Measurements from ENCODE around the gene SF1. TPM values are rescaled to one million over a fixed set of nuclear protein-coding genes. Genes with fewer than 3 reads are reported as not detected.

SF1 gene
- total RNA-seq, 1 donor from 2014 or later: 277 TPM

DNA sequence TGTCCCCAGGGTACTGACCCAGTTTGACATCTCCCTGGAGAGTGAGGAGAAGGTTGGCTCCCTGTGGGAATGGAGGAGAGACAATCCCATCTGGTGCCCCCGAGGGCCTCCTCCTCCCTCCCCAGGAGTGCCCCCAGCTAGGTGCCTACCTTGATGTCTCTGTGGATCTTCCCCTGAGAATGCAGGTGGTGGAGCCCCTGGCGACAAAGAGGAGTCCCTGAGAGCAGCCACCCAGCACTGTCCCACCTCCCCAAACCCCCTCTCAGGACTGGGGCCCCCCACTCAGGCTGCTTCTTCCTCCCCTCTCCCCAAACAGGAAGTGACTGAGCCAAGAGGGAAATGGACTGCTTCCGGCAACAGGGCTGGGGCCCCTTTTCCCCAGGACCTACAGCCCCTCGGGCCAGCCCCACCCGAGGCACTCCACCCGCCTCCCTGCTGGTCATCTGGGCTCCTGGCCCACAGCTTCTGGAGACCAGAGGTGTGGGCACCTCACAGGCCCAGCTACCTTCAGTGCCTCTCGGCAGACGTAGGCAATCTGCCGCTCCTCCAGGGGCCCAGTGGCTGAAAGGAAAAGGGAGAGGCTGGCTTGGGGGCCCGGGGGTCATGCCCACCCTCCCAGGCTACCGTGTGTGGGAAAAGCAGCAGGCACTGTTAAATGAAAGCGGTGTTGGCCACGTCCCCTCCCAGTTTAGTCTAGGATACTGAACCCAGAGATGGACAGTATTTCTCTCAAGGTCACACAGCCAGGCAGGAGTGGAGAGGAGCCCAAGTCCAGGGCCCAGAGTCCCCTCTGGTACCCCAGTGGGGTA is 23.4 kb upstream of the SF1 start:
- no peak for DNase-seq (ENCODE audit: extremely low read depth, low read depth, low spot score)

DNA sequence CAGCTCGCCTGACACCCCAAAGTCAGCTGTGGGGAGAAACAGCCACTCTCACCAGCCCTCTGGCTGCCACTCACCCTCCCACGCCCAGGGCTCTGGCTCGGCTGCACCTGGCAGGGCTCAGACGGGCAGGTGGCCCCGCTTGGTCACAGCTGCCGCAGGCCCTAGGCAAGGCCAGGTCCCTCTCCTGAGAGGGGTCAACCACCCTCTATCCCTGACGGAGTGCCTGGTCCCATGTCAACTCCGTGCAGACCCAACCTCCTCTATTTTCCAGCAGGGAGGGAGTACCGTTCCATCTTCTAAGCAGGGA is 22.8 kb upstream of the SF1 start:
- DNase-seq (ENCODE audit: extremely low read depth, low read depth, low spot score): no peak

DNA sequence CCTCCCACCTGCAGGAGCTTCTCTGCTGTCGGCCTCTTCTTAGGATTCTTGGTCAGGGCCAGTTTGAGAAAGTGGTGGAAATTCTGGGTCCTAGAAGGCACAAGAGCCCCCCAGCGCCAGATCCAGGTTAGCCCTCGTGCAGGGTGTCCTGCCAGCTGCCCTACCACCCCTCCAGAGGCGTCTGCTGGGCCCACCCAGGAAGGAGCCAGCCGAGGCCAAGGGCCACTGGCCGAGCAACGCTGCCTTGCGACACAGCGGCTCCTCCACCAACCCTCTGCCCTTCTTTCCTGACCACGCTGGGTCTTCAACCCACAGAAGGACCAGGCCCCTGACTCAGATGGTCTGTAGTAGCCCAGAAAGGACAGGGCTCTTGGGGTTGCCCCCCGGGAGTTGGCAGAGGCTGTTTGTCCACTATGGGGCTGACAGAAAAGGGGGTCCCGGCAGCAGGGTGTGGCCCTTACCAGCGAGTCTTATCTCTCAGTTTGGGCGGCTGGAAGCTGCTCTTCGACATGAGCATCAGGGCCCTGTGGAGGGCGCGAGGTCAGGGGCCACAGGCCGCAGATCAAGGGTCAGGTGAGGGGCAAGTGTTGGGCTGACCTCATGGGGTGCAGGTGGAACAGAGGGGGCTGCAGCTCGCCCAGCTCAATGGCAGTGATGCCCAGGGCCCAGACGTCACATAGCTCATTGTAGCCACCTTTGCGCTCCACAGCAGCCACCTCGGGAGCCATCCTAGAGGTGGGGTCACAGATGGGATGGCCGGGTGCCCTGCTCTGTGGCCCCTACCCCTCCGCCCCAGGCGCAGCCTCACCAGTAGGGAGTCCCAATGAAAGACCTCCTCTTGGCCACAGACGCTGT is 22.2 kb upstream of the SF1 start:
- DNase-seq (ENCODE audit: extremely low read depth, low read depth, low spot score): no peak

DNA sequence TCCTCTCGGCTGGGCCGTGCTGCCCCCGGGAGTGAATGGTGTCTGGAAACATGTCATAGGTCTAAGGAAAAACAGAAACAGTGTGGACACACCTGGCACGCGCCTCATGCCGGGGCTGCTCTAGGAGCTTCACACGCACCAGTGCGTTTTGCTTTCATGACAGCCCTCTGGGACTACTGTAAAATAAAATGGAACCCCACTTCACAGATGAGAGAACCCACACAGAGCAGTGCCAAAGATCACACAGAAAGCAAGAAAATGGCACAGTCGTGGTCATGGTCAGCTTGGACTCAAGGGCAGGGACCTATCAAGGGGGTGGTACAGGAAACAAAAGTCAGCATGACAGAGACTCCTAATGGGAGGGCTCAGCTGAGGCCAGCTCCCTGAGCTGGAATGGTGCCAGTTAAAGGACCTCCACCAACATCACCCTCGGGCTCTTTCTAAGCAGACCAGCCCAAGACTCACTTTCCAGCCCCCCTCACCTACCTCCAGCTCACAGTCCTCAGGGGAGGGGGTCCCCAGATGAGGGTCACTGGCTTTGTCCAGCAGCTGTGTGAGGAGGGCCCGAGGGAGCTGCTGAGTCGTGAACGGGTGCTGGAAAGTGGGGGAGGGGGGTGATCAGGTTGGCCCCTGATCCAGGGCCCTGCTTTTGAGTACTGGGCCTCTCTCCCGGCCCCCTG is 21.4 kb upstream of the SF1 start:
- no peak for DNase-seq (ENCODE audit: extremely low read depth, low read depth, low spot score)

DNA sequence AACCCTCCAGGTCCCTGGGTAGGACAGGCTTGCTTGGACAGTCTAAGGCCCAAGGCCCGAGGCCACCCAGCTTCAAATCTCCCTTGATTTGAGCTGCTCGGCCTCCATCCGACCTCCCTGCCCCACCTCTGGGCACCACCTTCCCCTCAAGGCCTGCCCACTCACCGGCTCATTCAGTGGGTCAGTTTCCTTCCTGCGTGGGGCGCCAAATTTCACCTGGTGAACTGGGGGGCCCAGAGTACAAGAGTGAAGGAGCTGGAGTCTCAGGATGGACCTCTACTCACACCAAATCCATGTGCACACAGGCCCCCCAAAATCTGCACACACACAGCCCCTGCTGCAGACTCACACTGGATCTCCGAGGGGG is 20.9 kb upstream of the SF1 start:
- no peak for DNase-seq (ENCODE audit: extremely low read depth, low read depth, low spot score)

GRCh38 chr11:64796757-64797541 is 18.6 kb upstream of the SF1 start:
- DNase-seq (ENCODE audit: extremely low read depth, low read depth, low spot score): no peak

DNA sequence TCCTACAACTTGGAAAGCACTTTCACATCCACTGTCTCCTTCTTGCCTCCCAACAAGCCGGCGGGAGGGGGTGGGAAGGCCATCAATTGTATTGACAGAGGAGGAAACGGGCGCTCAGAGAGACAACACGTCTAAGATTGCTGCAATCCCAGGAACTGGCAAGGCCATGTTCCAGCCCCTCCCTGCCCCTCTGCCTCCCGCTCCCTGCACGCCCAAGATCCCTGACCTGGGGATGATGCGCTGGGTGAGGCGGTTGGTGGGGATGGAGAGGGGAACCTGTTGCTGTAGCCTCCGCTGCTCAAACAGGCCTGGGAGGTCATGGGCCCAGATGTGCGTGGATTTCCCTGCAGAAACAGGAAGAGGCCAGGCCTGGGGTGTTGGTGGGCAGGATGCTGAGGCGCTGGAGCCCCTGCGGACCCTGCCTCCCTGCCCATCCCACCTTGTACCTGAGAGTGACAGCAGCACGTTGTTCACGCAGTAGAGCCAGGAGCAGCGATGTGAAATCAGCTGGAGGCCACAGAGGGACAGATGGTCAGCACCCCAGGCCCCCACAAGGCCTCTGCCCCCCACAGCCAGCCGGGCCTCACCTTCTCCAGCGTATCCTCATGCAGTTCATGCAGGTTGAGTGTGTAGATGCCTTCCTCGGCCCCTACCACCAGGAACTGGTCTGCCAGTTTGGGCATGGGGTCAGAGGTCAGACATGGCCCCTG is 17.9 kb upstream of the SF1 start:
- no peak for DNase-seq (ENCODE audit: extremely low read depth, low read depth, low spot score)

DNA sequence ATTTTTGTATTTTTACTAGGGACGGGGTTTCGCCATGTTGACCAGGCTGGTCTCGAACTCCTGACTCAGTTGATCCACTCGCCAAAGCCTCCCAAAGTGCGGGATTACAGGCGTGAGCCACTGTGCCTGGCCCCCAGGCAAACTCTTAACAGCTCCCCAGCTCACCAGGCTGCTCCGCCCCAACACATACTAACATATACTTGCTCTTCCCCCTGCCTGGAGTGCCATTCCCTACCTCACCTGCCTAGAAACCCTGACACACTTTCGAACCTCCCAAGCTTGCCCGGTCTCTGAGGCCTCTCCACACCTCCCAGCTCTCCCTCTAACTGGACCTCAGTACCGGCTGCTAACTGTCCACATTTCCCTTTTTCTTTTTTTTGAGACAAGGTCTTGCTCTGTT is 16.2 kb upstream of the SF1 start:
- no peak for DNase-seq (ENCODE audit: extremely low read depth, low read depth, low spot score)

GRCh38 chr11:64793271-64794160 is 15.2 kb upstream of the SF1 start:
- DNase-seq (ENCODE audit: extremely low read depth, low read depth, low spot score): no peak

DNA sequence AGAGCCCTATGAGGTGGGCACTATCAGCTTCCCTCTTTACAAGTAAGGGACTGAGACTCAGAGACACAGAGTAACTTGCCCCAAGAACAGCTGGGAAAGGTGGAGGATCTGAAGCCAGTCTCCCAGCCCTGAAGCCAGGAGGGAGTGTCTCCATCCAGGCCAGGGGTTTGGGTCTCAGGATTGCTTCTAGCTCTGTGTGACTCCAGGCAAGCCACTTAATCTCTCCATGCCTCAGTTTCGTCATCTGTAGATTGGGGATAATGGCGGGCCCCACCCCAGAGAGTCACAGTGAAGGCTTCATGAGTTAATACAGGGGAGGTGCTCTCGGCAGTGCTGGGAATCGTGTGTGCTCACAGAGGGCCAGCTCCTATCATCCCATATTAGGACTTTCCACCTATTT is 14.1 kb upstream of the SF1 start:
- DNase-seq (ENCODE audit: extremely low read depth, low read depth, low spot score): no peak

DNA sequence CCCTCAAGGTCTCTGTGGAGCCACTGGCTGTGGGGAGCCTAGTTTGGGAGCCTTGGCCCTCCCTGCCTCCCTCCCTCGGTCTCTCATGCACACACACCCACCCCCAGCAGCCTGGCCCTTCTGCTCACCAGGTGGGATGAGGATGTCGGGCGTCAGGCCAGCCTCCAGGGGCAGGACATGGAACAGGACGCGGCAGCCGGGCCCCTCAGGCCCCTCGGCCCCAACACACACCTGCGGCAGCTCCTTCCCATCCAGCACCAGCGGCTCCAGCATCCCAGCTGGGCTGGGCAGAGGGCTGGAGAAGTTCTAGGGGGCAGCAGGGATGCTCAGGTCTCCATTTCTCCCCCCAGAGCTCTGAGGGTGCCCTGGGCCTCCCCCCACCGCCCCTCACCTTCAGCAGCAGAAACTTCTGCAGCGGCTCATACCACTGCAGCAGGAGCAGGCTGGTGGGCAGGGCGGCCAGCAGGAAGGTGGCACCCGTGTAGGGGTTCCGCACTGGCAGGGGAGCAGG is 13.5 kb upstream of the SF1 start:
- no peak for DNase-seq (ENCODE audit: extremely low read depth, low read depth, low spot score)

GRCh38 chr11:64790205-64791095 is 12.1 kb upstream of the SF1 start:
- no peak for DNase-seq (ENCODE audit: extremely low read depth, low read depth, low spot score)

- no peak for DNase-seq (ENCODE audit: extremely low read depth, low read depth, low spot score)
Measured at GRCh38 chr11:64789331-64790204, 11.2 kb upstream of the SF1 start.

DNA sequence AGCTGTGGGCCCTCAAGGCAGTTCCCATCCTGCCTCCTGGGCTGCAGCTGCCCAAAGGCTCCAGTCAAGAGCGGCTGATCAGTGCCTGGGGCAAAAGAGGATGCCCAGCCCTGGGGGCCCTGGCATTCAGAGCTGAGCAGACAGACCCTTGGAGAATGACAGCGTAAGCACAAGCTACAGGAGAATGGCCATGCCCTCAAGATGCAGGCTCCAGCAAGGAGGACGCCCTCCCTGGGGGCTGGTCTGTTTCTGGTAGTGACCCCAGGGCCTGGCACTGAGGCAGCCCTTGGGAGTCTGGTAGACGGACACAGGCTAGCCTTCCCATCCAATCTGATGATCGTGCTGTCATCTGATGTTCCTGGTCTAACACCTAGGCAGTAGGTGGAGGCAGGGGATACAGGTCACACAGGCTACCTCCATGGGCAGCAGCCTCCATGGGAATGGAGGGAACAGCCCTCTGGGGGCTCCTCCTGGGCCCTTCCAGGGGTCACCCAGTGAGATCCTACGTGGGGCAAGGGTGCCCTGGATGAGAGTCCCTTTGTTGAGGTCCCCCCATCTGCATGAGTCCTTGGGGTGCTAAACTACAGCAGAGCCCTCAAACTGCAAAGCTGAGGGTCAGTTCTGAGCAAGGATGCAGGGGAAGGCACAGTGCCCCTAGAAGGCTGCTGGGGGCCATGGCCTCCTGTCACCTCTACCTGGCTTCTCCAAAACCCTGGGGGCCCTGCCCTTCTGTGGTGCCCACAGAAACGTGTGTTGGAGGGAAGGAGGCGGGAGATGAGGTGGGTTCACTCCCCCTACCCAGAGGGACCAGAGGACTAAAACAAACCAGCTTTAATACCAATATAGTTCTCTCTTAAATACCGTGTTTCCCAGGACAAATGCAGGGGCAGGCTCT is 10.2 kb upstream of the SF1 start:
- DNase-seq (ENCODE audit: extremely low read depth, low read depth, low spot score): no peak

- no peak for DNase-seq (ENCODE audit: extremely low read depth, low read depth, low spot score)
Measured at GRCh38 chr11:64787526-64788320, 9.4 kb upstream of the SF1 start.
